ENCODE results near the gene YARS1.

DNA sequence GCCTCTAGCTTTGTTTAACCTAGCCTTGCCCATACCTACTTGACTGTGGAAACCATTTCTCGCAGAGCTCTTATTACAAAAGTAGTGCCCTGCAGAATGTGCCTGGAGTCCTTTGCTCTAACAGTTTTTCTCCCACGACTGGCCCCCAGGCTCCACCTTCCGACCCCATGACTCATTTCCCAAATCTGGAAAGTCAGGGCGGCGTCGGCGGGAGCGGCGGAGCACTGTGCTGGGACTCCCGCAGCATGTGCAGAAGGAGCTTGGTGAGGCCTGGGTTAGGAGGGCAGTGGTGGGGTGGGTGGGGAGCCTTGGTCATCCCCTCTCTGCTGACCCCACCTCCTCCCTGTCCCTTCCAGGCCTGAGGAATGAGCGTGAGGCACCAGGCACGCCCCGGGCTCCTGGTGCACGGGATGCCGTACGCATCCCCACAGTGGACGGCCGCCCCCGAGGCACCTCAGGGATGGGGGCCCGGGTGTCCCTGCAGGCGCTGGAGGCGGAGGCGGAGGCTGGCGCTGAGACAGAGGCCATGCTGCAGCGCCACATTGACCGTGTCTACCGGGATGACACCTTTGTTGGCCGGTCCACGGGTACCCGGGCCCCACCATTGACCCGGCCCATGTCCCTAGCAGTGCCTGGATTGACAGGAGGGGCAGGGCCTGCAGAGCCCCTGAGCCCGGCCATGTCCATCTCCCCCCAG lies 47.5 kb downstream of the YARS1 start:
- TF ChIP-seq, protein P1, sequence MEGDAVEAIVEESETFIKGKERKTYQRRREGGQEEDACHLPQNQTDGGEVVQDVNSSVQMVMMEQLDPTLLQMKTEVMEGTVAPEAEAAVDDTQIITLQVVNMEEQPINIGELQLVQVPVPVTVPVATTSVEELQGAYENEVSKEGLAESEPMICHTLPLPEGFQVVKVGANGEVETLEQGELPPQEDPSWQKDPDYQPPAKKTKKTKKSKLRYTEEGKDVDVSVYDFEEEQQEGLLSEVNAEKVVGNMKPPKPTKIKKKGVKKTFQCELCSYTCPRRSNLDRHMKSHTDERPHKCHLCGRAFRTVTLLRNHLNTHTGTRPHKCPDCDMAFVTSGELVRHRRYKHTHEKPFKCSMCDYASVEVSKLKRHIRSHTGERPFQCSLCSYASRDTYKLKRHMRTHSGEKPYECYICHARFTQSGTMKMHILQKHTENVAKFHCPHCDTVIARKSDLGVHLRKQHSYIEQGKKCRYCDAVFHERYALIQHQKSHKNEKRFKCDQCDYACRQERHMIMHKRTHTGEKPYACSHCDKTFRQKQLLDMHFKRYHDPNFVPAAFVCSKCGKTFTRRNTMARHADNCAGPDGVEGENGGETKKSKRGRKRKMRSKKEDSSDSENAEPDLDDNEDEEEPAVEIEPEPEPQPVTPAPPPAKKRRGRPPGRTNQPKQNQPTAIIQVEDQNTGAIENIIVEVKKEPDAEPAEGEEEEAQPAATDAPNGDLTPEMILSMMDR (conservative IDR thresholded peaks at IDR 0.05; ENCODE audit: low read length) = no peak
- TF ChIP-seq EZH2phosphoT487 (IDR thresholded peaks at IDR 0.05; ENCODE audit: borderline replicate concordance) = no peak
